ENCODE measurements around the gene FILIP1L. TPM values are rescaled to one million over a fixed set of nuclear protein-coding genes. Genes with fewer than 3 reads are reported as not detected.

The FILIP1L gene
- total and polyA plus RNA-seq, 2 of the 8 experiments (the other 6 are each of a cell fraction or from before 2014, with no cell fraction given) = 0.06 to 0.09 TPM

DNA sequence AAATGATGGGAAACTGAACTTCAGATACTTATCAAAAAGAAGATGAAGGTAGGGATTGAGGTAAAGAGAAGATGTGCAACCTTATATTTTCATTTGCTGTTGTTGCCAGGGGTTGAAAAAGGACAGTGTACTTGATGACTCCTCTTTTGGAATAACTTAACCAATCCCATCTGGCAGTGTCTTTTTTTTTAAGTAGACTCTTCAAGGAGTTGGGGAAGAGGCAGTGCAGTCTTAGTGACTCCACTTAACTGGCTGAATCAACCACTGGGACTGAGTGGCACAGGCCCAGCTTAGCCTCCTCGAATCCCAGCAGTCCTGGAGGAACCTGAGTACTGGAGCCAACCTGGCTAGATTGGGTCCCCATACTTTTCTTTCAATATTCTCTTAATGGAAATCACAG, 27.3 kb upstream of the FILIP1L start (continued):
- TF ChIP-seq TAF1 (IDR thresholded peaks at IDR 0.05; ENCODE audit: low read depth, low read length) = no peak
- no peak for TF ChIP-seq POU5F1 (IDR thresholded peaks at IDR 0.05; ENCODE audit: low read depth, low read length)
- no peak for TF ChIP-seq CHD2 (IDR thresholded peaks at IDR 0.05; ENCODE audit: low read length)
- no peak for TF ChIP-seq RNF2 (IDR thresholded peaks at IDR 0.05; ENCODE audit: borderline replicate concordance, low read depth, low read length, missing control alignments, poor library complexity, severe bottlenecking)
- TF ChIP-seq POLR2AphosphoS5 (IDR thresholded peaks at IDR 0.05; ENCODE audit: low read depth, low read length) = no peak
- no peak for TF ChIP-seq SP1 (IDR thresholded peaks at IDR 0.05; ENCODE audit: low read depth, low read length)

Data from H1 (cell line).